CD4-positive, alpha-beta T cell treated with Interleukin-15 for 4 hours (primary cell): ENCODE results near the gene TRAF4.
"Not testable (repeated sequence)": the region's sequence is repeated elsewhere in the genome, so short reads cannot be mapped to it uniquely, and the experiment has no call there.

ENCODE experiments used
- DNase-seq: peaks from one replicate; pipeline ENCODE4 v3.0.0-alpha.2; 2020; ENCODE audit warnings: low spot score

Gene TRAF4

GRCh38 chr17:28715217-28715616 is 28.6 kb upstream of the TRAF4 start:
- DNase-seq = no peak

GRCh38 chr17:28716740-28717577 is 26.9 kb upstream of the TRAF4 start:
- no peak for DNase-seq

- DNase-seq = no peak
These were observed 26.1 kb upstream of the TRAF4 start, which contains the start of gene RAB34 for GRCh38 chr17:28717578-28718332. Gene RAB34 (minus strand): TSS chr17:28717868. CDS start chr17:28717266, 602 bp downstream.

GRCh38 chr17:28718333-28719020 is 25.3 kb upstream of the TRAF4 start:
- no peak for DNase-seq

- no peak for DNase-seq
These were observed 24.8 kb upstream of the TRAF4 start for GRCh38 chr17:28719021-28719433.

- DNase-seq = no peak
These were observed 23.4 kb upstream of the TRAF4 start for GRCh38 chr17:28720247-28720996.

- not testable (repeated sequence) for DNase-seq
These were observed 22.8 kb upstream of the TRAF4 start for GRCh38 chr17:28720997-28721329.

- no peak for DNase-seq
These were observed 21.2 kb upstream of the TRAF4 start for GRCh38 chr17:28722417-28723158.

- DNase-seq = no peak
These were observed 20.5 kb upstream of the TRAF4 start for GRCh38 chr17:28723159-28723835.

- not testable (repeated sequence) for DNase-seq
These were observed 19.8 kb upstream of the TRAF4 start for GRCh38 chr17:28723836-28724499.

GRCh38 chr17:28724500-28725165 is 19.2 kb upstream of the TRAF4 start:
- no peak for DNase-seq

GRCh38 chr17:28725166-28725659 is 18.6 kb upstream of the TRAF4 start:
- DNase-seq = no peak

- DNase-seq = no peak
These were observed 18.1 kb upstream of the TRAF4 start for GRCh38 chr17:28725660-28726225.

GRCh38 chr17:28726226-28726626 is 17.6 kb upstream of the TRAF4 start, which contains the start of gene TLCD1:
Gene TLCD1 (minus strand): TSS chr17:28726233. CDS start chr17:28726097, 136 bp downstream.
- peak; percentile 59 for DNase-seq

GRCh38 chr17:28726627-28727491 is 17.0 kb upstream of the TRAF4 start:
- DNase-seq = peak; percentile 91

- peak; percentile 97 for DNase-seq
These were observed 15.2 kb upstream of the TRAF4 start, which contains the start of gene NEK8 for GRCh38 chr17:28728364-28729200. Gene NEK8 (plus strand): TSS chr17:28728788. CDS start chr17:28728814, 26 bp downstream.

GRCh38 chr17:28729950-28730330 is 13.9 kb upstream of the TRAF4 start:
- DNase-seq = no peak
